ENCODE data around the gene TCAIM. TPM values are rescaled to one million over a fixed set of nuclear protein-coding genes. Genes with fewer than 3 reads are reported as not detected.

TCAIM gene
- total RNA-seq, 1 experiment from 2014 or later: 19.5 TPM

DNA sequence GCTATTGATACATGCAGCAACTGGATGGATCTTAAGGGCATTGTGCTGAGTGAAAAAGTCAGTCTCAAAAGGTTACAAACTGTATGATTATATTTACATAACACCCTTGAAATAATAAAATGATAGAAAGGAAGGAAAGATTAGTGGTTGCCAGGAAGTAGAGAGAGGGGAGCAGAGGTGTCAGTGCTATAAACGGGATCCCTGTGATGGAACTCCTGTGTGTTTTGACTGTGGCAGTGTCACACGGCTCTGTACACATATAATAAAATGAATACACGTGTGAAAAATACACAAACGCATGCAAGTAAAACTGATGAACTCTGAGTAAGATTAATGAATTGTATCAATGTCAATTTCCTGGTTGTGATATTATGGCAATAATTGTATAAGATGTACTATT is 60.3 kb downstream of the TCAIM start:
- ATAC-seq (no peak), DNase-seq (ENCODE audit: low read depth, low spot score) (no peak)
- TF ChIP-seq, protein P1, sequence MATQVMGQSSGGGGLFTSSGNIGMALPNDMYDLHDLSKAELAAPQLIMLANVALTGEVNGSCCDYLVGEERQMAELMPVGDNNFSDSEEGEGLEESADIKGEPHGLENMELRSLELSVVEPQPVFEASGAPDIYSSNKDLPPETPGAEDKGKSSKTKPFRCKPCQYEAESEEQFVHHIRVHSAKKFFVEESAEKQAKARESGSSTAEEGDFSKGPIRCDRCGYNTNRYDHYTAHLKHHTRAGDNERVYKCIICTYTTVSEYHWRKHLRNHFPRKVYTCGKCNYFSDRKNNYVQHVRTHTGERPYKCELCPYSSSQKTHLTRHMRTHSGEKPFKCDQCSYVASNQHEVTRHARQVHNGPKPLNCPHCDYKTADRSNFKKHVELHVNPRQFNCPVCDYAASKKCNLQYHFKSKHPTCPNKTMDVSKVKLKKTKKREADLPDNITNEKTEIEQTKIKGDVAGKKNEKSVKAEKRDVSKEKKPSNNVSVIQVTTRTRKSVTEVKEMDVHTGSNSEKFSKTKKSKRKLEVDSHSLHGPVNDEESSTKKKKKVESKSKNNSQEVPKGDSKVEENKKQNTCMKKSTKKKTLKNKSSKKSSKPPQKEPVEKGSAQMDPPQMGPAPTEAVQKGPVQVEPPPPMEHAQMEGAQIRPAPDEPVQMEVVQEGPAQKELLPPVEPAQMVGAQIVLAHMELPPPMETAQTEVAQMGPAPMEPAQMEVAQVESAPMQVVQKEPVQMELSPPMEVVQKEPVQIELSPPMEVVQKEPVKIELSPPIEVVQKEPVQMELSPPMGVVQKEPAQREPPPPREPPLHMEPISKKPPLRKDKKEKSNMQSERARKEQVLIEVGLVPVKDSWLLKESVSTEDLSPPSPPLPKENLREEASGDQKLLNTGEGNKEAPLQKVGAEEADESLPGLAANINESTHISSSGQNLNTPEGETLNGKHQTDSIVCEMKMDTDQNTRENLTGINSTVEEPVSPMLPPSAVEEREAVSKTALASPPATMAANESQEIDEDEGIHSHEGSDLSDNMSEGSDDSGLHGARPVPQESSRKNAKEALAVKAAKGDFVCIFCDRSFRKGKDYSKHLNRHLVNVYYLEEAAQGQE (IDR thresholded peaks at IDR 0.05; ENCODE audit: insufficient read depth in 1 of 2, low read depth in 2 of 2, low read length in 1 of 2): no peak
- TF ChIP-seq TCF7L2 (IDR thresholded peaks at IDR 0.05; ENCODE audit: low read depth, low read length): no peak
- no peak for TF ChIP-seq SIN3A (IDR thresholded peaks at IDR 0.05; ENCODE audit: borderline replicate concordance, insufficient read depth, low read depth, low read length)
- TF ChIP-seq, protein P2, sequence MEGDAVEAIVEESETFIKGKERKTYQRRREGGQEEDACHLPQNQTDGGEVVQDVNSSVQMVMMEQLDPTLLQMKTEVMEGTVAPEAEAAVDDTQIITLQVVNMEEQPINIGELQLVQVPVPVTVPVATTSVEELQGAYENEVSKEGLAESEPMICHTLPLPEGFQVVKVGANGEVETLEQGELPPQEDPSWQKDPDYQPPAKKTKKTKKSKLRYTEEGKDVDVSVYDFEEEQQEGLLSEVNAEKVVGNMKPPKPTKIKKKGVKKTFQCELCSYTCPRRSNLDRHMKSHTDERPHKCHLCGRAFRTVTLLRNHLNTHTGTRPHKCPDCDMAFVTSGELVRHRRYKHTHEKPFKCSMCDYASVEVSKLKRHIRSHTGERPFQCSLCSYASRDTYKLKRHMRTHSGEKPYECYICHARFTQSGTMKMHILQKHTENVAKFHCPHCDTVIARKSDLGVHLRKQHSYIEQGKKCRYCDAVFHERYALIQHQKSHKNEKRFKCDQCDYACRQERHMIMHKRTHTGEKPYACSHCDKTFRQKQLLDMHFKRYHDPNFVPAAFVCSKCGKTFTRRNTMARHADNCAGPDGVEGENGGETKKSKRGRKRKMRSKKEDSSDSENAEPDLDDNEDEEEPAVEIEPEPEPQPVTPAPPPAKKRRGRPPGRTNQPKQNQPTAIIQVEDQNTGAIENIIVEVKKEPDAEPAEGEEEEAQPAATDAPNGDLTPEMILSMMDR (IDR thresholded peaks at IDR 0.05): no peak
- no peak for TF ChIP-seq POLR2AphosphoS5 (IDR thresholded peaks at IDR 0.05; ENCODE audit: low read depth, low read length)
- ChIA-PET CTCF (no interaction called here), POLR2A (no interaction called here)
- no peak overlapping the region for H3K27ac ChIP-seq (ENCODE audit: low read length)
- intact Hi-C loops (cut with micrococcal nuclease; ENCODE audit: unreplicated experiment): no loop called here
- H3K36me3 ChIP-seq (ENCODE audit: control insufficient read depth, insufficient read depth, low read length): no peaks in the 10 kb centered on the region
- H3K4me1 ChIP-seq (ENCODE audit: control insufficient read depth, insufficient read depth, low read length): no peaks in the 10 kb centered on the region
- no TSS peak for BruUV-seq (replicated peaks)
- H3K27me3 ChIP-seq (ENCODE audit: control insufficient read depth, insufficient read depth, low read length): no peaks in the 10 kb centered on the region
- in situ Hi-C loops (cut with HindIII; ENCODE audit: low pct_unique_long_range_greater_than_20kb, low sequenced_read_pairs): no loop called here
- no peak overlapping the region for H3K4me3 ChIP-seq (ENCODE audit: low read depth in 2 of 2, low read length in 2 of 2)
- H3K9me3 ChIP-seq (ENCODE audit: control insufficient read depth, insufficient read depth, low read depth, low read length): no peaks in the 10 kb centered on the region

DNA sequence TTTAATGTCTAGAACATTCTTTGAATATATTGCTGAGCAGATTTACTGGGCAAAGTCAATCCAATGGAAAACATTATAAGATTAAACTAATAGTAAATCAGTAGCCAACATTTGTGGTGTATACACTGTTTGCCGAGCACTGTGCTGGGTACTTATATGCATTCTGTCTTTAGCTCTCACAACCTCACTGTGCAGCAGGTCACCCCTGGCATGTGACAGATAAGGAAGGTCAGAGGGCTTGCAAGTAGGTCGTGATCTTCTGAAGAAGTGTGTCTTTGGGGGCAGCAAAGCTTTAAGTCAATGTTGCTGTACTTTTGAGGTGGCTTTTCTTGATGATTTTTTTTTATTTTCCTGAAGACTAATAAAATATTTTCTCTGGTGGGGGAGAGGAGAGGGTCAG is 62.2 kb downstream of the TCAIM start:
- TF ChIP-seq, protein P1 (IDR thresholded peaks at IDR 0.05; ENCODE audit: insufficient read depth in 1 of 2, low read depth in 2 of 2, low read length in 1 of 2): no peak
- TF ChIP-seq, protein P2 (IDR thresholded peaks at IDR 0.05): no peak
- TF ChIP-seq TCF7L2 (IDR thresholded peaks at IDR 0.05; ENCODE audit: low read depth, low read length): no peak
- no peak for TF ChIP-seq SIN3A (IDR thresholded peaks at IDR 0.05; ENCODE audit: borderline replicate concordance, insufficient read depth, low read depth, low read length)
- TF ChIP-seq POLR2AphosphoS5 (IDR thresholded peaks at IDR 0.05; ENCODE audit: low read depth, low read length): no peak
- no peak for DNase-seq (ENCODE audit: low read depth, low spot score)
- ChIA-PET POLR2A (no interaction called here), CTCF (no interaction called here)
- ATAC-seq: no peak
- in situ Hi-C loops (cut with HindIII; ENCODE audit: low pct_unique_long_range_greater_than_20kb, low sequenced_read_pairs): no loop called here
- intact Hi-C loops (cut with micrococcal nuclease; ENCODE audit: unreplicated experiment): no loop called here
- H3K4me3 ChIP-seq (ENCODE audit: low read depth in 2 of 2, low read length in 2 of 2): no peak overlapping the region
- H3K9me3 ChIP-seq (ENCODE audit: control insufficient read depth, insufficient read depth, low read depth, low read length): no peaks in the 10 kb centered on the region
- H3K27ac ChIP-seq (ENCODE audit: low read length): no peak overlapping the region
- H3K36me3 ChIP-seq (ENCODE audit: control insufficient read depth, insufficient read depth, low read length): no peaks in the 10 kb centered on the region
- BruUV-seq (replicated peaks): no TSS peak
- H3K4me1 ChIP-seq (ENCODE audit: control insufficient read depth, insufficient read depth, low read length): no peaks in the 10 kb centered on the region
- no peaks in the 10 kb centered on the region for H3K27me3 ChIP-seq (ENCODE audit: control insufficient read depth, insufficient read depth, low read length)
